ELR (cell line): ENCODE data around the gene MSN.
"Not testable (repeated sequence)": the region's sequence is repeated elsewhere in the genome, so short reads cannot be mapped to it uniquely, and the experiment has no call there.

Experiments
- DNase-seq: peaks from one replicate; pipeline ENCODE4 v3.0.0-alpha.2; 2015; ENCODE audit warnings: low read depth

The MSN gene

GRCh38 chrX:65720381-65720964 is 53.0 kb downstream of the MSN start:
- DNase-seq, result no peak

GRCh38 chrX:65723706-65724105 is 56.3 kb downstream of the MSN start:
- DNase-seq, result peak; percentile 51

GRCh38 chrX:65726715-65727114 is 59.3 kb downstream of the MSN start:
- no peak for DNase-seq

GRCh38 chrX:65731684-65732289 is 64.3 kb downstream of the MSN start:
- no peak for DNase-seq

- DNase-seq, result no peak
These were observed 73.5 kb downstream of the MSN start for GRCh38 chrX:65740909-65741308.

GRCh38 chrX:65741823-65742222 is 74.4 kb downstream of the MSN start:
- DNase-seq, result no peak

- peak; percentile 54 for DNase-seq
These were observed 77.5 kb downstream of the MSN start for GRCh38 chrX:65744965-65745364.

- no peak for DNase-seq
These were observed 78.0 kb downstream of the MSN start for GRCh38 chrX:65745427-65745826.

GRCh38 chrX:65745992-65746391 is 78.5 kb downstream of the MSN start:
- peak; percentile 15 for DNase-seq

GRCh38 chrX:65750674-65751469 is 83.4 kb downstream of the MSN start:
- no peak for DNase-seq

GRCh38 chrX:65751519-65751918 is 84.1 kb downstream of the MSN start:
- no peak for DNase-seq

- no peak for DNase-seq
These were observed 84.8 kb downstream of the MSN start for GRCh38 chrX:65752294-65752693.

GRCh38 chrX:65755786-65756185 is 88.3 kb downstream of the MSN start:
- no peak for DNase-seq

- DNase-seq, result no peak
These were observed 90.5 kb downstream of the MSN start for GRCh38 chrX:65757943-65758342.

GRCh38 chrX:65758505-65758904 is 91.1 kb downstream of the MSN start:
- no peak for DNase-seq

GRCh38 chrX:65759525-65759924 is 92.1 kb downstream of the MSN start:
- not testable (repeated sequence) for DNase-seq

GRCh38 chrX:65769564-65770292 is 102.3 kb downstream of the MSN start:
- no peak for DNase-seq

GRCh38 chrX:65772842-65773241 is 105.4 kb downstream of the MSN start:
- DNase-seq, result no peak

GRCh38 chrX:65781845-65782244 is 114.4 kb downstream of the MSN start:
- no peak for DNase-seq

GRCh38 chrX:65783746-65784145 is 116.3 kb downstream of the MSN start:
- DNase-seq, result no peak
